Stimulated activated effector memory CD8-positive, alpha-beta T cell treated with anti-CD3 and anti-CD28 coated beads, Interleukin-12 subunit alpha, Interleukin-12 subunit beta, amount 100 ng/mL, for 72 hours (primary cell): ENCODE measurements around the gene CTF1.
"Not testable (repeated sequence)": the region's sequence is repeated elsewhere in the genome, so short reads cannot be mapped to it uniquely, and the experiment has no call there.

Experiments
- ATAC-seq: fragments of 150-1000 bp; cut with Tn5 transposase; 2 replicates; pipeline ENCODE4 v1.10.0; 2021
- DNase-seq, 2 donors: peaks; one replicate each; pipeline ENCODE4 v3.0.0; 2021 to 2022; ENCODE audit warnings: low spot score in 2 of 2
- H3K27ac Mint-ChIP-seq: one replicate; pipeline ENCODE4 v1.8.0; 2022; ENCODE audit warnings: mild to moderate bottlenecking, mixed read lengths
- H3K36me3 Mint-ChIP-seq: one replicate; pipeline ENCODE4 v1.8.0; 2022; ENCODE audit warnings: mild to moderate bottlenecking, mixed read lengths
- H3K4me1 Mint-ChIP-seq: one replicate; pipeline ENCODE4 v1.8.0; 2022; ENCODE audit warnings: mixed read lengths
- H3K4me3 Mint-ChIP-seq: one replicate; pipeline ENCODE4 v1.8.0; 2022; ENCODE audit warnings: mild to moderate bottlenecking, mixed read lengths
- H3K9me3 Mint-ChIP-seq: one replicate; pipeline ENCODE4 v1.8.0; 2022; ENCODE audit warnings: mixed read lengths

The CTF1 gene

DNA sequence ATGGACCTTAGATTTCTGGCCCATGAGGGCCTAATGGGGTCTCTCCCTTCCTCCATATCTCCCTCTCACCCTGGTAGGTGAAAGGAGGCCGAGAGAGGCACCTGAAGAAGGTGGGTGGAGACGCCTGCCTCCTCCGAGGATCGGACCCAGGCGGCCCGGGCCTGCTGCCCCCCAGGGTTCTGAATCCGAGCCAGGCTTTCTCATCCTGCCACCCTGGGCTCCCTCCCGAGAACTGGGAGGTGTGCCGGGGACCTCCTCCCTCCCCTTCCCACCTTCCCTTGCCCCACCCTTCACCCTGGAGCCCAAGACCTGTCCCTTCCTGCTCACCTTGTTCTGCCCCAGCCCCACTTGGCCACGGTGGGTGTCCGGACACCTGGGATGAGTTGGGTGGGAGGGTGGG, 32.0 kb downstream of the CTF1 start:
- H3K27ac Mint-ChIP-seq = peak overlapping the region; percentile 50
- peaks cover 32% of the 10 kb centered on the region for H3K4me1 Mint-ChIP-seq
- no peaks in the 10 kb centered on the region for H3K9me3 Mint-ChIP-seq
- ATAC-seq = no peak
- no peak overlapping the region for H3K4me3 Mint-ChIP-seq
- H3K36me3 Mint-ChIP-seq = peaks cover 43% of the 10 kb centered on the region
- no peak for DNase-seq

DNA sequence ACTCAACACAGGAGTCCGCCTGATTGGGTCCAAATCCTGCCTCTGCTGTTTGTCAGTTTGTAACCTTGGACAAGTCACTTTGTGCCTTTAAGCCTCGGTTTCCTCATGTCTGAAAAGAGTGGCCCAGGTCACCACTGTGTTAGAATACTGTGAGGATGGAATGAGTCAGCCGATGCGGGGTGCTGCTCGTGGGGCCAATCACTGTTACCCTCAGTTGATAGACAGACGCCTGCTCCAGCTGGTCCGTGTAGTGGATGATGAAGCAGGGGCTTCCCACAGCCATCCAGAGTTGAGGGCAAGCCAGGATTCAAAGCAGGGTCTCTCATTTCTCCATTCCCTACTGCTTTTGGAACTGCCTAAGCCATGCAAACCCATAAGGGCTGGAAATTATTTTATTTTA, 32.8 kb downstream of the CTF1 start:
- peak; percentile 82 for ATAC-seq
- Mint-ChIP-seq H3K36me3 (peaks cover 51% of the 10 kb centered on the region), H3K27ac (peak overlapping the region; percentile 50), H3K4me3 (no peak overlapping the region), H3K4me1 (peaks cover 32% of the 10 kb centered on the region), H3K9me3 (no peaks in the 10 kb centered on the region)
- DNase-seq = no peak

DNA sequence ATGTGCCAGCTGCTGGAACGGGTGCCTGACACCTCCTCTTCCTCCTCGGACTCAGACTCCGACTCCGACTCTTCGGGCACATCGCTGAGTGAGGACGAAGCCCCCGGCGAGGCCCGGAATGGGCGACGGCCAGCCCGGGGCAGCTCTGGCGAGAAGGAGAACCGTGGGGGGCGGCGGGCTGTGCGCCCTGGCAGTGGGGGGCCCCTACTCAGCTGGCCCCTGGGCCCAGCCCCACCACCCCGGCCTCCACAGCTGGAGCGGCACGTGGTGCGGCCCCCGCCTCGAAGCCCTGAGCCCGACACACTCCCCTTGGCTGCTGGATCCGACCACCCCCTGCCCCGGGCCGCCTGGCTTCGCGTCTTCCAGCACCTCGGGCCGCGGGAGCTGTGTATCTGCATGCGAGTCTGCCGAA, 33.8 kb downstream of the CTF1 start:
- peaks cover 61% of the 10 kb centered on the region for H3K36me3 Mint-ChIP-seq
- no peak overlapping the region for H3K4me3 Mint-ChIP-seq
- H3K9me3 Mint-ChIP-seq = no peaks in the 10 kb centered on the region
- DNase-seq = no peak
- no peak for ATAC-seq
- H3K4me1 Mint-ChIP-seq = peaks cover 31% of the 10 kb centered on the region
- H3K27ac Mint-ChIP-seq = no peak overlapping the region

DNA sequence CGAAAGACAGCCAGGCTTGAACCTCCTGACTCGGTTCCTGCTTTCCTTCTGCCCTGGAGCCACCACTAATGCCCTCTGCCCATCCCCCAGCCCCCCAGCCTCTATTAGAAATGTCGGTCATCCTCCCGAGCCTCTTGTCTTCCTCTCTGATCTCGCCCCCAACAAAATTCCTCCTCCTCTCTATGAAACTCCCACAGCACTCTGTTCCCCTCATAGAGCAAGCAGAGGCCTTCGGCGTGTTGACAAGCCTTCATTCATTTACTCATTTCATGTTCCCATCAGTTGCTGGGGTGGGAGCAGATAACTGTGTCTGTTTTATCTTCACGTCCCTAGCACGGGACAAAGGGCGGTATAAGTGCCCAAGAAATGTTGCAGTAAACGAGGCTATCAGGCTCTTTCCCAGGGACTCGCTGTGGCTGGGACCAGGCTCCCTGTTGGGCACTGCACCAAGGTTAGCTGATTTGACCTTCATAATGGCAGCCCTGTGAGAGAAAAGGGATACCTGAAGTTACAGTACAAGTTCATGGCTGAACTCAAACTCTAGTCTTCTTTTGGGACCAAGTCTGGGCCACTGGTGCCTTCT, 34.7 kb downstream of the CTF1 start:
- Mint-ChIP-seq H3K9me3 (no peaks in the 10 kb centered on the region), H3K27ac (peak overlapping the region; percentile 54), H3K36me3 (peaks cover 61% of the 10 kb centered on the region), H3K4me1 (peaks cover 28% of the 10 kb centered on the region), H3K4me3 (no peak overlapping the region)
- DNase-seq (no peak), ATAC-seq (no peak)

DNA sequence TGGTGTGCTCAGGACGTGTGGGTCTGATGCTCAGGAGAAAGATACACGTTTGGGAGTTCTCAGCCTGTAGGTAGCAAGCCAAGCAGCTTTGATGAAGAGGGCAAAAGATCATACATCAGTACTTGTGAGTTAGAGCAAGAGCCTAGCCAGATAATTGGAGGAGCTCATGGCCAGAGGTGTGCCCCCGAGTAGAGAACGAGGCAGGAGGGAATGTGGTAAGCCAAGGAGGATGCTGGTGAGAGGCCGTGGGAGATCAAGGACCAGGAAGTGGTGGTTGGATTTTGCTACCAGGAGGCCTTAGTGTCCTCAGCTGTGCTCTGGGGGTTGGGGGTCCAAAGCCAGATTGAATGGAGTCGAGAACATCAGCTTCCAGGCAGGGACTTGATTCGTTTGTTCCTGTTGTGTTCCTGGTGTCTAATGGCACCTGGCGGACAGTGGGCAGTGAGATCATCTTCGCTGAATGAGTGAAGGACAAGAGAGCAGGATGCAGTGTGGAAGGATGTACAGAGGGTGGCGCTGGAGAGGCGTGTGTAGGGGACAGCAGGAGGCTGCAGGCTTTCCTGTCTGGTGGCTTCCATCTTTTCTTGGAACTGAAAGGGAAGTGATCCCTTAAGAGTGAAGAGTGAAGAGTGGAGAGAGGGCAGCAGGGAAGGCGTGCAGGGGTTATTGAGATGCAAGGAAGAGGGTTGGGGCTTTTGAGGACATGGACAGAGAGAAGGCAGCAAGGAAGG, 38.6 kb downstream of the CTF1 start:
- Mint-ChIP-seq H3K9me3 (no peaks in the 10 kb centered on the region), H3K36me3 (peaks cover 66% of the 10 kb centered on the region), H3K27ac (peak overlapping the region; percentile 43), H3K4me3 (no peak overlapping the region), H3K4me1 (peaks cover 30% of the 10 kb centered on the region)
- ATAC-seq (peak; percentile 66), DNase-seq (no peak)

DNA sequence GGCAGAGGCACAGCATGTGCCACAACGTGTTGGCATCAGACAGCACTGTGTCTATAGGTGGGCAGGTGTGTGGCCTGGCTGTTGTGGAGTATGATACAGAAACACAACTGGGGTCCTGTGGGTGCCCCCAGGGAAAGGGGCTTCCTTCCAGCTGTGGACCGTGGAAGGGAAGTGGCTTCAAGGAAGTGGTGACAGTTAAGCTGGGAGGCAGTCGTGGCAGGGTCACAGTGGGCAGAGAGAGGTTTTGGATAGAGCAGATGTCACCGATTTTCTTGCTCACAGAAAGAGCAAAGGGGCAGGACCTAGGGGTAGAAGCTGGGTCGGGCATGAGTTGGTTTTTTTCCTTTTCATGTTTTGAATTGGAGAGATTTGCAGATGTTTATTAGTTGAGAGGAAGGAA, 41.3 kb downstream of the CTF1 start:
- ATAC-seq (no peak), DNase-seq (no peak)
- no peaks in the 10 kb centered on the region for H3K9me3 Mint-ChIP-seq
- H3K27ac Mint-ChIP-seq = peak overlapping the region; percentile 79
- no peak overlapping the region for H3K4me3 Mint-ChIP-seq
- H3K4me1 Mint-ChIP-seq = peaks cover 41% of the 10 kb centered on the region
- H3K36me3 Mint-ChIP-seq = peaks cover 62% of the 10 kb centered on the region

DNA sequence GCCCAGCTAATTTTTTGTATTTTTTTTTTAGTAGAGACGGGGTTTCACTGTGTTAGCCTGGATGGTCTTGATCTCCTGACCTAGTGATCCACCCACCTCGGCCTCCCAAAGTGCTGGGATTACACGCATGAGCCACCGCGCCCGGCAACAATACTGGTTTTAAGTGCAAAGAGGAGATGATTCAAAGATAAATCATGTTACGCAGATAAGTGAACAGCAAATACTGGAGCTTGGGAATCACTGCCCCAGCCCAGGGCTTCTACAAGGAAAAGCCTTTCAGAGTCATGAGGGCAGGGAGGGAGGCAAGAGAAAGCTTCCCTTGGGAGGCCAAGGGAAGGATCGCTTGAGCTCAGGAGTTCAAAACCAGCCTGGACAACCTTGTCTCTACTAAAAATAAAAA, 43.2 kb downstream of the CTF1 start:
- not testable (repeated sequence) for H3K4me3 Mint-ChIP-seq, H3K9me3 Mint-ChIP-seq, ATAC-seq, H3K27ac Mint-ChIP-seq, DNase-seq
- Mint-ChIP-seq H3K4me1 (peaks cover 41% of the 10 kb centered on the region), H3K36me3 (peaks cover 61% of the 10 kb centered on the region)

DNA sequence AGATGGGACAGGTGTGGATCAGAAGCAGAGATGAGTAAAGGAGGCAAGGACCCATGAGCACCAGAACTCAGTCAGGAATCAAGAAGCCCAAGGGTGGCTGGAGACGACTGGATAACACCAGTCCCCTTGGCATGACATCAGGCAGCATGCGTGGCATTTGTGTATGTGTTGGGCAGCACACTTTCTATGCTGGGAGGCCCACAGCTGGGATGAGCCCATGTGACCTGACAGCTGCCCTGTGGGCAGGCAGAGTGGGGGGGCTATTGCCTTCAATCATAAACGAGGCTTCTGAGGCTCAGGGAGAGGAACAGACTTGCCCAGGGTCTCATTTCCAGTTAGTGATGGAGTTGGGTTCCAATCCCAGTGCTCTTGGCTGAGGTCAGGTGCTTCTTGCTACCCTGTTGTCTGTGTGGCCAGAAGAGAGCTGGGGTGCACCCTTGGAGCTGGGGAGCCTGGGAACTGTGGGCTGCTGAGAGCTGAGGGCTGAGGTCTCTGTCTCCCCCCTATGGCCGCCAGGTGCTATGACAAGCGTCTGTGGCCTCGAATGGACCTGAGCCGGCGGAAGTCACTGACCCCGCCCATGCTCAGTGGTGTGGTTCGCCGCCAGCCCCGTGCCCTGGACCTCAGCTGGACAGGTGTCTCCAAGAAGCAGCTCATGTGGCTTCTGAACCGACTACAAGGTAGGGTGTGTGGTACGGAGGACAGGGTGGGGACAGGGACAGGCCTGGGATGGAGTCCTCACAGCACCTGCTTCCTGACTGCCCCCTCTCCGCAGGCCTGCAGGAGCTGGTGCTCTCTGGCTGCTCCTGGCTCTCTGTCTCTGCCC, 45.4 kb downstream of the CTF1 start:
- H3K36me3 Mint-ChIP-seq = peaks cover 61% of the 10 kb centered on the region
- no peaks in the 10 kb centered on the region for H3K9me3 Mint-ChIP-seq
- H3K27ac Mint-ChIP-seq = no peak overlapping the region
- H3K4me3 Mint-ChIP-seq = peak overlapping the region; percentile 48
- H3K4me1 Mint-ChIP-seq = peaks cover 32% of the 10 kb centered on the region
- DNase-seq (peak; percentile 62 to 85), ATAC-seq (peak; percentile 92)

DNA sequence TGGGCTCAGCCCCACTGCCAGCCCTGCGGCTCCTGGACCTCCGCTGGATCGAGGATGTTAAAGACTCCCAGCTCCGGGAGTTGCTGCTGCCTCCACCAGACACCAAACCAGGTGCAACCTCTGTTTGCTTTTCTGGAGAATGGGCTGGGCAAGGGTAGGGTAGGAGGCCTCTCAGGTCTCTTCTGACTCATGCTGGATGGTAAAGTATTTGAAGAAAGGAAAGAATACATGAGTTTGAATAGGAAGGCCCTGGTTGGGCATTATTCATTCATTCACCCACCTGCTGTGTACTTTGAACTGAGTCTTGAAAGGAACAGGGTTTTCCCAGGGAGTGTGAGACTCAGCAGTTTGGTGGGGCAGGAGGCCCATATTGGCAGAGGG, 46.0 kb downstream of the CTF1 start:
- Mint-ChIP-seq H3K4me3 (peak overlapping the region; percentile 48), H3K27ac (no peak overlapping the region), H3K9me3 (no peaks in the 10 kb centered on the region), H3K4me1 (peaks cover 27% of the 10 kb centered on the region), H3K36me3 (peaks cover 64% of the 10 kb centered on the region)
- peak; percentile 5 for ATAC-seq
- no peak for DNase-seq

DNA sequence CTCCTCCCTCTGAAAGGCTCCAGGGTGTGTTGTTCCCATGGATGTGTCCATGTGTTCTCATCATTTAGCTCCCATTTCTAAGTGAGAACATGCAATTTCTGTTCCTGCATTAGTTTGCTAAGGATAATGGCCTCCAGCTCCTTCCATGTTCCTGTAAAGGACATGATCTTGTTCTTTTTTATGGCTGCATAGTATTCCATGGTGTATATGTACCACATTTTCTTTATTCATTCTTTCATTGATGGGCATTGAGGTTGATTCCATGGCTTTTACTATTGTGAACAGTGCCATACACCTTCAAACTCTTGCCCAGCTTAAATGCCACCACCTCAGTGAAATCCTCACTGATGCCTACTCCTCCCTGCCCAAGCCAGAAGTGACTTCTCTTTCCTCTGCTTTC, 47.9 kb downstream of the CTF1 start:
- DNase-seq (no peak), ATAC-seq (no peak)
- Mint-ChIP-seq H3K4me3 (no peak overlapping the region), H3K4me1 (peaks cover 19% of the 10 kb centered on the region), H3K9me3 (no peaks in the 10 kb centered on the region), H3K27ac (no peak overlapping the region), H3K36me3 (peaks cover 65% of the 10 kb centered on the region)

DNA sequence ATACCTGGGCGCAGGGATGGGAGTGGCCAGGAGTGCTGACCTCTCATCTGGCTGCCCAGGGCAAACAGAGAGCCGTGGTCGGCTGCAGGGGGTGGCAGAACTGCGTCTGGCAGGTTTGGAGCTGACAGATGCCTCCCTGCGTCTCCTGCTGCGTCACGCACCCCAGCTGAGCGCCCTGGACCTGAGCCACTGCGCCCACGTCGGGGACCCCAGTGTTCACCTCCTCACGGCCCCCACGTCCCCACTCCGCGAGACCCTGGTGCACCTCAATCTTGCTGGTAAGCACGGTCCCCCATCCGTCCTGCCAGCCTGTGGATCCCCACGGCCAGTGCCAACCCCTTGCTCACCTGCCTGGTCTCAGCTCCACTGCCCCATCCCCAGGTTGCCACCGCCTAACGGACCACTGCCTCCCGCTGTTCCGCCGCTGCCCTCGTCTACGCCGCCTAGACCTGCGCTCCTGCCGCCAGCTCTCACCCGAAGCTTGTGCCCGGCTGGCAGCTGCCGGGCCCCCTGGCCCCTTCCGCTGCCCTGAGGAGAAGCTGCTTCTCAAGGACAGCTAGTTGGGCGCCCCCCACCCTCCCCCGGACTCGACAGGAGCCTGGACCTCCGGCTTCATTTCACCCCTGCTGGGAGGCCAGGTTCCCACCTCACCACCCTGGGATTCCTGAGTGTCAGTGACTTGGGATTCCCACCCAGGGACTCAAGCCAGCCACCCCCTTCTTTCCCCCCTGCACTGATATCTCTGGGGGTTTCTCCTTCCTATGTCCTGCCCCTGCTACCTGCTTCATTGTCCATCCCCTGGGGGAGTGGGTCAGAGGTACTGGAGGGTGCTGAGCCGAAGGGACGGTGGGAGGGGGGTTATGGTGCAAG, 50.5 kb downstream of the CTF1 start:
- Mint-ChIP-seq H3K36me3 (peaks cover 60% of the 10 kb centered on the region), H3K9me3 (no peaks in the 10 kb centered on the region), H3K27ac (peak overlapping the region; percentile 32), H3K4me3 (no peak overlapping the region), H3K4me1 (peaks cover 27% of the 10 kb centered on the region)
- ATAC-seq = no peak
- DNase-seq = no peak

DNA sequence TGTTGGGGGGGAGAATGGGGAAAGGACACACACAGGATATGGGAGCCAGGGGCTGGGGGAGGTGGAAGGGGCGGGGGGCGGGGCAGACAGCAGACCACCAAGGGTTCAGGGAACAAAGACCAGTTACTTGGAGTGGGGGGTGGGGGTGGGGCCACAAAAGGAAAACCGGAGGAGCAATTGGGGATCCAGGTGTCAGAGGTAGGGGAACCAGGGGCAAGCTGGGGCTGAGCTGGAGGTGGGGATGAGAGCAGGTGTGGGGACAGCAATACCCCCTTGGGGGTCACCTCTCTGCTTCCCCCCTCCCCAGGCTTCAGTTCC, 51.1 kb downstream of the CTF1 start:
- H3K4me1 Mint-ChIP-seq = peaks cover 21% of the 10 kb centered on the region
- H3K27ac Mint-ChIP-seq = no peak overlapping the region
- ATAC-seq (no peak), DNase-seq (no peak)
- H3K9me3 Mint-ChIP-seq = no peaks in the 10 kb centered on the region
- no peak overlapping the region for H3K4me3 Mint-ChIP-seq
- H3K36me3 Mint-ChIP-seq = peaks cover 54% of the 10 kb centered on the region

DNA sequence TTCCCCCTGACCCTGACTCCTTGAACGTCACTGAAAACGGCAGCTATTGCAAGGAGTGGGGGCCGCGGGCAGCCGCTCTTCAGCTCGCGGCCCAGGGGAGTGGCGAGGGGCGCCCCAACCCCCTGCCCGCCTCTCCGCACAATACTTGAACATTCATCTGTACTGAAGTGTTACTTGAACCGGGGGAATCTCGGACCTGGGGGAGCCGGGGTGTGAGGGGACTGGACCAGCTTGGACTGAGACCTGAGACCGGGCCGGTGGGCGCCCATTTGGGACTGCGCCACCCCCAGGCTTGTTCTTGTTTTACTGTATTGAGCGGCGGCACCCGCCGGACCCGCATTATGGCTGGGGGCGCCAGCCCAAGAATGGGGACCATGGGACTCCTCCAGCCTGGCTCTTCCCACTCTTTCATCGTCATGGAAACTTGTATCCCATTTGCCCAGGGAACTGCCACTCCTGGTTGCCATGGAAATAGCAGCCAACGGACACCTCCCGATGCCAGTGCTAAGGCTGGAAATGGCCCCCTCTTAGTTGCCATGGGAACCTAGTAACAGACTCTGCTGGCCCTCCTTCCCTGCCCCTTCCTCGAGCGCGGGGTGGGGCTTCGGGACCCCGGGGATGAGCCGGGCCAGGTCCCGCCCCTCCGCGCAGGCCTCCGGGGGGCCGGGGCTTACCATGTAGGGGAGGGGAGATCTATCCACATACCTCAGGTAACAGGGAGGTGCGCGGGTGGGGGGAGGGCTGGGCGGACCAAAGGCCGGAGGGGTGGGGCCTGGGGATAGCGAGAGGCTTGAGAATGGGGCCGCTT, 51.6 kb downstream of the CTF1 start:
- Mint-ChIP-seq H3K4me3 (peak overlapping the region; percentile 89), H3K4me1 (peaks cover 16% of the 10 kb centered on the region), H3K36me3 (peaks cover 48% of the 10 kb centered on the region), H3K27ac (peak overlapping the region; percentile 91), H3K9me3 (no peaks in the 10 kb centered on the region)
- DNase-seq (no peak), ATAC-seq (no peak)
